Activated CD8-positive, alpha-beta memory T cell treated with anti-CD3 and anti-CD28 coated beads, Interleukin-2, amount 50 U/mL, for 1 hour (primary cell): ENCODE data around the gene SPAG16.

Source experiments
- DNase-seq: peaks from one replicate; pipeline ENCODE4 v3.0.0-alpha.2; 2020; ENCODE audit errors: extremely low read depth

Gene SPAG16

GRCh38 chr2:214376618-214377285 lies 1092.5 kb downstream of the SPAG16 start:
- DNase-seq = no peak

GRCh38 chr2:214377286-214377624 lies 1093.0 kb downstream of the SPAG16 start:
- DNase-seq = no peak

GRCh38 chr2:214378455-214379103 lies 1094.3 kb downstream of the SPAG16 start:
- no peak for DNase-seq

- DNase-seq = no peak
These were observed 1095.0 kb downstream of the SPAG16 start for GRCh38 chr2:214379227-214379626.

GRCh38 chr2:214380681-214381080 lies 1096.4 kb downstream of the SPAG16 start:
- no peak for DNase-seq

- no peak for DNase-seq
These were observed 1098.0 kb downstream of the SPAG16 start for GRCh38 chr2:214382229-214382628.

- no peak for DNase-seq
These were observed 1102.5 kb downstream of the SPAG16 start for GRCh38 chr2:214386720-214387119.

GRCh38 chr2:214389334-214389733 lies 1105.1 kb downstream of the SPAG16 start:
- no peak for DNase-seq

- DNase-seq = no peak
These were observed 1109.5 kb downstream of the SPAG16 start for GRCh38 chr2:214393796-214394195.

- no peak for DNase-seq
These were observed 1110.8 kb downstream of the SPAG16 start for GRCh38 chr2:214395040-214395439.

GRCh38 chr2:214401580-214401979 lies 1117.3 kb downstream of the SPAG16 start:
- DNase-seq = no peak

- DNase-seq = no peak
These were observed 1126.0 kb downstream of the SPAG16 start for GRCh38 chr2:214410128-214410775.

- DNase-seq = no peak
These were observed 1126.8 kb downstream of the SPAG16 start, which contains the start of gene VWC2L for GRCh38 chr2:214410918-214411554. Gene VWC2L, plus strand, starts transcription at chr2:214411054. Its CDS starts 3,140 bp downstream, at chr2:214414194.

- no peak for DNase-seq
These were observed 1128.4 kb downstream of the SPAG16 start for GRCh38 chr2:214412679-214413078.

GRCh38 chr2:214436470-214436869 lies 1152.2 kb downstream of the SPAG16 start:
- no peak for DNase-seq

- DNase-seq = no peak
These were observed 1166.0 kb downstream of the SPAG16 start for GRCh38 chr2:214450118-214450894.

- no peak for DNase-seq
These were observed 1167.4 kb downstream of the SPAG16 start for GRCh38 chr2:214451516-214452275.
